ENCODE measurements around the gene GCSAM. TPM values are rescaled to one million over a fixed set of nuclear protein-coding genes. Genes with fewer than 3 reads are reported as not detected.
"Not testable (repeated sequence)": the region's sequence is repeated elsewhere in the genome, so short reads cannot be mapped to it uniquely, and the experiment has no call there.

GCSAM gene
- total RNA-seq, 1 experiment from 2014 or later, result not detected

GRCh38 chr3:112074006-112074405 is 59.0 kb downstream of the GCSAM start:
- no peak for DNase-seq (ENCODE audit: low spot score)

GRCh38 chr3:112072387-112073060 is 60.5 kb downstream of the GCSAM start:
- DNase-seq (ENCODE audit: low spot score), result not testable (repeated sequence)

Other genes with a start within 250 kb of the GCSAM start
- 34.1 and 44.1 TPM in 2 replicates for gene ABHD10, start 154.2 kb downstream of the GCSAM start, total RNA-seq (2014; rRNA removed; shearing (Covaris generic))
- not detected in 2 replicates for gene TAGLN3, start 134.3 kb downstream of the GCSAM start, total RNA-seq (2014; rRNA removed; shearing (Covaris generic))
- gene TMPRSS7, start 98.5 kb downstream of the GCSAM start, total RNA-seq (2014; rRNA removed; shearing (Covaris generic)), result 0.12 TPM in 1 of 2 replicates, not detected in the other
- 2.0 and 3.0 TPM in 2 replicates for gene C3orf52, start 46.9 kb downstream of the GCSAM start, total RNA-seq (2014; rRNA removed; shearing (Covaris generic))
- not detected in 2 replicates for gene SLC9C1, start 161.0 kb upstream of the GCSAM start, total RNA-seq (2014; rRNA removed; shearing (Covaris generic))
- gene CD200, start 199.9 kb upstream of the GCSAM start, total RNA-seq (2014; rRNA removed; shearing (Covaris generic)), result not detected in 2 replicates

All from H4 (cell line).